ENCODE results near the gene MOK. TPM values are rescaled to one million over a fixed set of nuclear protein-coding genes. Genes with fewer than 3 reads are reported as not detected.

MOK gene
- total RNA-seq, 4 donors from 2014 or later, result 1.3 to 2.8 (median 2.3) TPM

- in situ Hi-C loops (cut with MboI; ENCODE audit: low sequenced_read_pairs in 4 of 4), result no loop called here
- TF ChIP-seq CTCF (IDR thresholded peaks at IDR 0.05 in 4 of 5, conservative IDR thresholded peaks at IDR 0.05 in 1 of 5) (no peak), POLR2A (IDR thresholded peaks at IDR 0.05) (no peak)
- no peak for DNase-seq
- Histone ChIP-seq H3K4me3 (no peak overlapping the region), H3K36me3 (no peaks in the 10 kb centered on the region), H3K4me1 (peaks cover 18 to 26% of the 10 kb centered on the region in 2 donors), H3K27ac (no peak overlapping the region), H3K9me3 (no peaks in the 10 kb centered on the region), H3K27me3 (no peaks in the 10 kb centered on the region)
- no peak for ATAC-seq
- intact Hi-C loops (cut with DNase I; ENCODE audit: low total_unique reads), result no loop called here
Observed at GRCh38 chr14:102220031-102220430, 84.9 kb downstream of the MOK start.

DNA sequence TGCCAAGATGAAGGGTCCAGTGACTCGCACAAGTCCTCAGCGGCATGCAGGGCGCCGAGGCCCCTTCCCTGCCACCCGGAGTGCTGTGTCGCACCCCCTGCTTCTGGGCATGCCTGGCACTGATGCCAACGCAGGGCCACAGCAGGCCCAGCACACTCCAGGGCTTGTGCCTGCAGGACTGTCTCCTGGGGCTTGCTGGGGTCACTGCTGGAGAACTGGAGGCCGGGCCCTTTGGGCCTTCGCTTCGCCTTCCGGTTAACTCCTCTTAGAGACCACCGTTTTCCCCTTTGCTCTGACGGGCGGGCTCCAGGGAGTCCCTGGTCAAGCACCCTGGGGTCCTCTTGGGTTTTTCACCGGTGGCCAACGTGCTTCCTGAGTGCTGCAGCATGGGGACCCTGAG lies 85.6 kb downstream of the MOK start:
- DNase-seq, result no peak
- Histone ChIP-seq H3K4me3 (no peak overlapping the region), H3K36me3 (no peaks in the 10 kb centered on the region), H3K27ac (no peak overlapping the region), H3K27me3 (no peaks in the 10 kb centered on the region), H3K9me3 (no peaks in the 10 kb centered on the region), H3K4me1 (peaks cover 25 to 32% of the 10 kb centered on the region in 2 donors)
- no peak for ATAC-seq
- no peak for TF ChIP-seq POLR2A (IDR thresholded peaks at IDR 0.05)
- no peak for TF ChIP-seq CTCF (IDR thresholded peaks at IDR 0.05 in 4 of 5, conservative IDR thresholded peaks at IDR 0.05 in 1 of 5)
- in situ Hi-C loops (cut with MboI; ENCODE audit: low sequenced_read_pairs in 4 of 4), result no loop called here
- intact Hi-C loops (cut with DNase I; ENCODE audit: low total_unique reads), result no loop called here

DNA sequence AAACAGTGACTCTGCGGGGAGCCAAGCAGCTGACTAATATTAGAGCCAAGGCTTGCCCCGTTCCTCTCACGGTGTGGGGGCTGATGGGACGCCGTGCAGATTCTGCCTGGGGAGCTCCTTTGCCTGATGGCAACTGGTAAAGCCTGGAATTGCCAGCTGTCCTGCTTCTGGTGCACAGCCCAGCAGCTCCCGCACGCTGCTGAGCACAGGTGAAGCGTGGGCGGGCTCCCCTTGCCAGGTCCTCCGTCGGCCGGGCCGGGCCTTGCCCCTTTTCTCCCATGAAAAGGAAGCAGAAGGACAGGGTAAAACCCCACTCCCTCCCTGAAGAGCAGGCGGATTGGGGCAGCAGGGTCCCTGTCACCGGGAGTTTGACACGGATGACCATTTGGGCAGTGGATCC lies 86.3 kb downstream of the MOK start:
- Histone ChIP-seq H3K27me3 (no peaks in the 10 kb centered on the region), H3K4me1 (peaks cover 26 to 32% of the 10 kb centered on the region in 2 donors), H3K36me3 (no peaks in the 10 kb centered on the region), H3K4me3 (no peak overlapping the region), H3K27ac (no peak overlapping the region), H3K9me3 (no peaks in the 10 kb centered on the region)
- ATAC-seq (no peak), DNase-seq (no peak)
- in situ Hi-C loops (cut with MboI; ENCODE audit: low sequenced_read_pairs in 4 of 4) (no loop called here), intact Hi-C loops (cut with DNase I; ENCODE audit: low total_unique reads) (no loop called here)
- TF ChIP-seq CTCF (IDR thresholded peaks at IDR 0.05 in 4 of 5, conservative IDR thresholded peaks at IDR 0.05 in 1 of 5), result no peak
- no peak for TF ChIP-seq POLR2A (IDR thresholded peaks at IDR 0.05)

GRCh38 chr14:102217987-102218421 lies 87.0 kb downstream of the MOK start:
- Histone ChIP-seq H3K27me3 (no peaks in the 10 kb centered on the region), H3K4me1 (peaks cover 26 to 32% of the 10 kb centered on the region in 2 donors), H3K9me3 (no peaks in the 10 kb centered on the region), H3K36me3 (no peaks in the 10 kb centered on the region), H3K4me3 (no peak overlapping the region), H3K27ac (no peak overlapping the region)
- no peak for DNase-seq
- in situ Hi-C loops (cut with MboI; ENCODE audit: low sequenced_read_pairs in 4 of 4) (no loop called here), intact Hi-C loops (cut with DNase I; ENCODE audit: low total_unique reads) (no loop called here)
- no peak for TF ChIP-seq CTCF (IDR thresholded peaks at IDR 0.05 in 4 of 5, conservative IDR thresholded peaks at IDR 0.05 in 1 of 5)
- TF ChIP-seq POLR2A (IDR thresholded peaks at IDR 0.05), result no peak
- ATAC-seq, result no peak

GRCh38 chr14:102217399-102217798 lies 87.6 kb downstream of the MOK start:
- ATAC-seq, result no peak
- no peak for DNase-seq
- intact Hi-C loops (cut with DNase I; ENCODE audit: low total_unique reads) (no loop called here), in situ Hi-C loops (cut with MboI; ENCODE audit: low sequenced_read_pairs in 4 of 4) (no loop called here)
- Histone ChIP-seq H3K36me3 (no peaks in the 10 kb centered on the region), H3K4me3 (no peak overlapping the region), H3K27ac (no peak overlapping the region), H3K4me1 (peaks cover 26 to 32% of the 10 kb centered on the region in 2 donors), H3K9me3 (no peaks in the 10 kb centered on the region), H3K27me3 (no peaks in the 10 kb centered on the region)
- no peak for TF ChIP-seq CTCF (IDR thresholded peaks at IDR 0.05 in 4 of 5, conservative IDR thresholded peaks at IDR 0.05 in 1 of 5)
